RKO (cell line): ENCODE measurements around the gene MYO9A.
A peak's percentile ranks its signal among the peaks of the same experiment; 100 is the strongest.

Source experiments
- DNase-seq: peaks from one replicate; pipeline ENCODE4 v3.0.0-alpha.2; 2016; ENCODE audit warnings: low spot score

Gene MYO9A, protein sequence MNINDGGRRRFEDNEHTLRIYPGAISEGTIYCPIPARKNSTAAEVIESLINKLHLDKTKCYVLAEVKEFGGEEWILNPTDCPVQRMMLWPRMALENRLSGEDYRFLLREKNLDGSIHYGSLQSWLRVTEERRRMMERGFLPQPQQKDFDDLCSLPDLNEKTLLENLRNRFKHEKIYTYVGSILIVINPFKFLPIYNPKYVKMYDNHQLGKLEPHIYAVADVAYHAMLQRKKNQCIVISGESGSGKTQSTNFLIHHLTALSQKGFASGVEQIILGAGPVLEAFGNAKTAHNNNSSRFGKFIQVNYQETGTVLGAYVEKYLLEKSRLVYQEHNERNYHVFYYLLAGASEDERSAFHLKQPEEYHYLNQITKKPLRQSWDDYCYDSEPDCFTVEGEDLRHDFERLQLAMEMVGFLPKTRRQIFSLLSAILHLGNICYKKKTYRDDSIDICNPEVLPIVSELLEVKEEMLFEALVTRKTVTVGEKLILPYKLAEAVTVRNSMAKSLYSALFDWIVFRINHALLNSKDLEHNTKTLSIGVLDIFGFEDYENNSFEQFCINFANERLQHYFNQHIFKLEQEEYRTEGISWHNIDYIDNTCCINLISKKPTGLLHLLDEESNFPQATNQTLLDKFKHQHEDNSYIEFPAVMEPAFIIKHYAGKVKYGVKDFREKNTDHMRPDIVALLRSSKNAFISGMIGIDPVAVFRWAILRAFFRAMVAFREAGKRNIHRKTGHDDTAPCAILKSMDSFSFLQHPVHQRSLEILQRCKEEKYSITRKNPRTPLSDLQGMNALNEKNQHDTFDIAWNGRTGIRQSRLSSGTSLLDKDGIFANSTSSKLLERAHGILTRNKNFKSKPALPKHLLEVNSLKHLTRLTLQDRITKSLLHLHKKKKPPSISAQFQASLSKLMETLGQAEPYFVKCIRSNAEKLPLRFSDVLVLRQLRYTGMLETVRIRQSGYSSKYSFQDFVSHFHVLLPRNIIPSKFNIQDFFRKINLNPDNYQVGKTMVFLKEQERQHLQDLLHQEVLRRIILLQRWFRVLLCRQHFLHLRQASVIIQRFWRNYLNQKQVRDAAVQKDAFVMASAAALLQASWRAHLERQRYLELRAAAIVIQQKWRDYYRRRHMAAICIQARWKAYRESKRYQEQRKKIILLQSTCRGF (N-terminal part only)

GRCh38 chr15:72118017-72118978, at the start of gene MYO9A, which contains the start of gene SENP8:
Gene MYO9A (minus strand): TSS chr15:72118150. CDS start chr15:72046563, 71,587 bp downstream.
Gene SENP8 (plus strand): TSS chr15:72118403. CDS start chr15:72139624, 21,221 bp downstream.
- DNase-seq: peak; percentile 98

DNA sequence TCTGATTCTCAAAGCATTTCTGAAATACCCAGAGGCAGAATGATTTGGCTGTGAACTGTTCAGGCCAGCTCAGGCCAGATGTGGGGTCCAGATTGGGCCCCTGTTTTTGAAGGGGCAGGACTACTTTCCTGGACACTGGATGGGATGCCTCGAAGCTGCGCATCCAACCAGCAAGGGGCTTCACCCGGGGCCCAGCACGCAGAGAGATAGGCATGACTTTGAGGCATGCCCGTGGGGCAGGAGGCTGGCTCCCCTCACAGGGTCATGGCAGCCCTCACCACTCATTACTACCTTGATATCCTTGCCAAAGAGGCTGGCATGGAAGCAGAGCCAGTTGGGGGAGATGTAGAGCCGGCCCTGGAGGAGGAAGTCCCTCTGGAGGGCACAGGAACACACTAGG, 49.5 kb upstream of the MYO9A start:
- no peak for DNase-seq

- no peak for DNase-seq
Observed at GRCh38 chr15:72166716-72167417, 48.9 kb upstream of the MYO9A start.

- DNase-seq: no peak
Observed at GRCh38 chr15:72163719-72164118, 45.8 kb upstream of the MYO9A start.

DNA sequence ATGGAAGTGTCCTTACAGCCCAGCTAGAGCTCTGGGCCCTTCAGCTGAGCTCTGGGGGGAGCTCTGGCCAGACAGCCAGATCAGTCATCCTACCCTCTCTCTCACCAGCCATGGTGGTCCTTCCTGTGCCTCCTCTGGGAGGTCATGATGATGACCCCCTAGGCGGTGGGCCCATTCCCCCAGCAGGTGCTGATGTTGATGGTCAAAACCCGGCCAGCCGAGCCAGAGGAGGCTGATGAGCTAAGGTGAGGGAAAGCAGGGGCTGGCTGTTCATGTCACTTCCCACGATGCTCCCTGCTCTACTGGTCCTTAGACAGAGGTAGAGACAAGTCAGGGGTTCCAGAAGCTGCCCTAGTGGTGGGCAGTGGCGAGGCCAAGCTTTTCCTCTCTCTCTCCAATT, 44.6 kb upstream of the MYO9A start:
- DNase-seq: no peak

GRCh38 chr15:72161361-72162132, 43.6 kb upstream of the MYO9A start:
- no peak for DNase-seq

- DNase-seq: no peak
Observed at GRCh38 chr15:72160696-72161245, 42.8 kb upstream of the MYO9A start.

DNA sequence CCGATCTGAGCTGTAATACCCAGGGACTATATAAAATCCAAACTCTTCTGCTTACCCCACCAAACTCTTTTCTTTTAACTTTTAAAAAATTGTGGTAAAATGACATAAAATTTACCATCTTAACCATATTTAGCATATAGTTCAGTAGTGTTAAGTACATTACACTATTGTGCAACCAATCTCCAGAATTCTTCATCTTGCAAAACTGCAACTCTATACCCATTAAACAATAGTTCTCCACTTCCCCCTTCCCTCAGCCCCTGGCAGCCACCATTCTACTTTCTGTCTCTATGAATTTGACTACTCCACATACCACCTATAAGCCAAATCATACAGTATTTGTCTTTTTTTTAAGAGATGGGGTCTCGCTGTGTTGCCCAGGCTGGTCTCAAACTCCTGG, 39.0 kb upstream of the MYO9A start:
- no peak for DNase-seq

DNA sequence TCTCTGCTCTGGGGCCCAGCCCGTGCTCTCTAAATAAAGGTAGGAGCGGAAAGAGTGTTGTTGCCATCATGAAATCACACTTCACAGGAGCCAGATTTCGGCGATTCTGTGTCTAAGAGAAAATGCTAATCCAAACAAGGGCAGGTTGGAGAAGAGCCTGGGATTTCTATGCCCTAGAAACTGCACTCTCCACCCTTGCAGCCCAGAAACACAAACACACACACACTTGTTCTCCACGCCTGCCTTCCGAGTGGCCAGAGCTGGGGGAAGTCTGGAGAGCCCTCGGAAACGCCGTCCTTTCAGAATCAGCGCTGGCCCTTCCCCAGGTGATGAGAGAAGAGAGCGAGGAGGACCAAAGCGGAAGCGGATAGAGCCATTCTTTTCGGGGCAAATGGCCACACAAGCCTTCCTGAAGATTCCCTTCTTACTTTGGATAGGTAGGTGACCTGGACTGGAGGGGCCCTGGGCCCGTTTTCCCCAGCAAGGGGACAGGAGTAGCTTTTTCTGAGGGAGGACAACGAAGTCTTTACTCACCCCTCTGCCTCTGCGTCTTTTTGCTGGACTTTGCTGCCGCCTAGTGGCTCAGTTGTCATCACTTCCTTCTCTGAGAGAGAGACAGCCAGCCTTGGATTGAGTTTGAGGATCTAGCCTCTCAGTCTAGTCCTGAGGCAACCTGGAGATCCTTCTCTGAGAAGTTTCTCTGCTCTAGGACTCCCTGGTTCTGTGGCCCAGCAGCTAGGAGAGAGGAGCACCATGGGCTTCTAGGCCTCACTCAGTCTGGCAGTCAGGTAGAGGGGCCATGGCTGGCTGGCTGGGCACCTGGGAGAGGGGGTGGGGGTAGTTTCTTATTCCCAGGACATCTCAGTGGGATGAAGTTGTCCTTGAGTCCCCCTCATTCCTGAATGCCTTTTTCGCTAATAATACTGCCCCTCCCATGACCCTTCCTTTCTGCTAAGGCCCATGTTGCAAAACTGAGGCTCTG, 38.0 kb upstream of the MYO9A start:
- peak; percentile 79 for DNase-seq

GRCh38 chr15:72155003-72155621, 37.2 kb upstream of the MYO9A start:
- no peak for DNase-seq

GRCh38 chr15:72154316-72154715, 36.4 kb upstream of the MYO9A start:
- DNase-seq: no peak

- DNase-seq: no peak
Observed at GRCh38 chr15:72153269-72154000, 35.5 kb upstream of the MYO9A start.

DNA sequence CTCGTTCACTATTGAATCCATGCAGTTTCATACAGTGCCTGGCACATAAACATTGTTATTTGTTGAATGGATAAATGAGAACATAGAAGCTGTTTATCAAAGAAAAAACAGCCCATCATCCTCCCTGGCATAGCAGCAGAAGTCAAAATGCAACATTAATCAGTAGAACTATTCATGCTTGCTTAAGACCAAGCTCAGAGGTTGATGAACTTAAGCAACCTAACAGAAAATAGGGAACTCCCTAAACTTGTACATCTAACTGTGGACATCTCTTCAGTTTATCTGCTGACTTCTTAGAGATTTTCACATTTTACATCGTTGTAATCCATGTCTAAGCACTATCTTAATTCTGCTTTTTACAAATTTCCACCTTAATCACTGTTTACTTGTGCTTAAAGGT, 29.5 kb upstream of the MYO9A start:
- no peak for DNase-seq

- DNase-seq: no peak
Observed at GRCh38 chr15:72146934-72147333, 29.0 kb upstream of the MYO9A start.

- DNase-seq: no peak
Observed at GRCh38 chr15:72146221-72146620, 28.3 kb upstream of the MYO9A start.

GRCh38 chr15:72141171-72142084, 23.5 kb upstream of the MYO9A start:
- no peak for DNase-seq
